VCaP (cell line): Measurements from ENCODE around the gene TMEM135.
"Not testable (repeated sequence)": the region's sequence is repeated elsewhere in the genome, so short reads cannot be mapped to it uniquely, and the experiment has no call there.

Experiments
- H3K27ac ChIP-seq: fragments of 450-650 bp; 2 replicates; pipeline ENCODE4 v1.5.1; 2017
- TF ChIP-seq, protein P1 (sequence below): fragments of 450-650 bp; conservative IDR thresholded peaks from 2 replicates; pipeline ENCODE4 v1.5.1; 2017; ENCODE audit warnings: mild to moderate bottlenecking, moderate library complexity

TMEM135 gene

DNA sequence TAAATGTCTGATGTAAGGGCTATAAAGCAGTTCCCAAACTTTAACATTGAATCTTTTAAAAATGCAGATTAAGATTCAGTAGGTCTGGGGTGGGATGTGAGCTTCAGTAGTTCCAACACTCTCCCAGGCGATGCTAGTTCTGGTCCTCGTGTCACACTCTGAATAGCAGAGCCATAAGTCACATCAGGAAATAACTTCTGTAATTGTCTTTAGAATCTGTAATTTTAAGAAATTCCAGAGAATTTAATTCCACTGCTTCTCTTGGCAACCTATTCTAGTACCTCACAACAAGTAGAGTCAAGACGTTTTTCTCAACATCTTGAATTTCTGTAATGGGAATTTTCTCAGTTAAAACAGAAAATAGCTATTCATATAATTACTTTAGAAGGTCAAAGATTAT lies 223.1 kb downstream of the TMEM135 start:
- TF ChIP-seq, protein P1, sequence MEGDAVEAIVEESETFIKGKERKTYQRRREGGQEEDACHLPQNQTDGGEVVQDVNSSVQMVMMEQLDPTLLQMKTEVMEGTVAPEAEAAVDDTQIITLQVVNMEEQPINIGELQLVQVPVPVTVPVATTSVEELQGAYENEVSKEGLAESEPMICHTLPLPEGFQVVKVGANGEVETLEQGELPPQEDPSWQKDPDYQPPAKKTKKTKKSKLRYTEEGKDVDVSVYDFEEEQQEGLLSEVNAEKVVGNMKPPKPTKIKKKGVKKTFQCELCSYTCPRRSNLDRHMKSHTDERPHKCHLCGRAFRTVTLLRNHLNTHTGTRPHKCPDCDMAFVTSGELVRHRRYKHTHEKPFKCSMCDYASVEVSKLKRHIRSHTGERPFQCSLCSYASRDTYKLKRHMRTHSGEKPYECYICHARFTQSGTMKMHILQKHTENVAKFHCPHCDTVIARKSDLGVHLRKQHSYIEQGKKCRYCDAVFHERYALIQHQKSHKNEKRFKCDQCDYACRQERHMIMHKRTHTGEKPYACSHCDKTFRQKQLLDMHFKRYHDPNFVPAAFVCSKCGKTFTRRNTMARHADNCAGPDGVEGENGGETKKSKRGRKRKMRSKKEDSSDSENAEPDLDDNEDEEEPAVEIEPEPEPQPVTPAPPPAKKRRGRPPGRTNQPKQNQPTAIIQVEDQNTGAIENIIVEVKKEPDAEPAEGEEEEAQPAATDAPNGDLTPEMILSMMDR, result no peak
- H3K27ac ChIP-seq, result peak overlapping the region; percentile 18

DNA sequence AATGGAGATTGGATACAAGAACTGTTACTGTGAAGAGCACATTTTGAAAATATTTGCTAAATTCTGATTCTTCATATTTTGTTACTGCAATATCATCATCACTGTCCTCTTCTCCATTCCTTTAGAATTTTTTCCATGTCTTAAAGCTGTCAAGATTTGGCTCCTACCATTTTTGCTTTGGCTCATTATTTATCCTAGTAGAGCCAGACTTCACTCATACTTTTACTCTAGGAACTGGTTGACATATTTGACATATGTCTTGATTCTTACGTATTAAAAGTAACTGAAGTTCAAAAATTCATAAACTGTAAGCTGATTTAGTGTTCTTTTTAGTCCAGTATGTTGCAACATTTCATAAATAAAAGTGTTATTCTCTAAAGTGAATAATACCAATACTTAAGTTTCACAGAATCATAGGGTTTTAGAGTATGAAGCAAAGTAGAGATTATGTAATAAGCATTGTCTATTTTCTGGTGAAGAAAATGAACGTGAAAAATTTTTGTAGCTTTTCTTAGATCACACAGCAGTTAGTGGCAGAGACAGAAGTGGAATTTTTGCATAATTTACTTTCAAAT lies 225.6 kb downstream of the TMEM135 start:
- H3K27ac ChIP-seq, result no peak overlapping the region
- TF ChIP-seq, protein P1, result no peak

GRCh38 chr11:87263979-87264378 lies 226.2 kb downstream of the TMEM135 start:
- TF ChIP-seq, protein P1, result no peak
- no peak overlapping the region for H3K27ac ChIP-seq

DNA sequence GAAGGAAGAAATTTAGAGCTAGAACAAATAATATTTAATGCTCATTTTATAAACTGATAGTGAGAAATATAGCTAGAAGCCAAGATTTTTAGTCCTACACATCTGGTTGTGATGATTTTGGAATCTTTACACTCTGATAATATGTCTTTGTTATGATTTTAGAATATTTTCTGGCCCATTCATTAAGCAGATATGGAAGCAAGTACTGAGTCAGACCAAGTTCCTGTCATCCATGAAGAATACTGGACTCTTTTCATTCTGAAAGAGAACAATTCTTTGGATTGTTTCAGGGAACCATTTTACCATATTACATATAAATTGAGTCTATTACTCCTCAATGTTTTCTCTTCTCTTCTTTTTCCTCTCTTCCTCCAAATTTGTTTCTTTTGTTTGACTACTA lies 227.4 kb downstream of the TMEM135 start:
- no peak overlapping the region for H3K27ac ChIP-seq

GRCh38 chr11:87265979-87266378 lies 228.2 kb downstream of the TMEM135 start:
- H3K27ac ChIP-seq, result no peak overlapping the region
- TF ChIP-seq, protein P1, result no peak

More for the DNA sequence above, 227.4 kb downstream of the TMEM135 start:
- TF ChIP-seq, protein P1, result no peak

- no peak overlapping the region for H3K27ac ChIP-seq
- TF ChIP-seq, protein P1, result no peak
These were observed 229.0 kb downstream of the TMEM135 start for GRCh38 chr11:87266751-87267150.

- not testable (repeated sequence) for H3K27ac ChIP-seq
These were observed 234.2 kb downstream of the TMEM135 start for GRCh38 chr11:87271951-87272350.

GRCh38 chr11:87275176-87275575 lies 237.4 kb downstream of the TMEM135 start:
- no peak overlapping the region for H3K27ac ChIP-seq
- TF ChIP-seq, protein P1, result no peak
